PC-3 (cell line): Measurements from ENCODE around the gene RNF208. TPM values are rescaled to one million over a fixed set of nuclear protein-coding genes. Genes with fewer than 3 reads are reported as not detected.
A peak's percentile ranks its signal among the peaks of the same experiment; 100 is the strongest.

ENCODE experiments used
- ATAC-seq: fragments of 200-7000 bp; cut with Tn5 transposase; 2 replicates; pipeline ENCODE4 v1.9.1; 2020; ENCODE audit warnings: mild to moderate bottlenecking, moderate library complexity
- BruUV-seq: library from RNA; stranded (reverse); fragments of 400-500 nt; replicated peaks from 2 replicates; lab custom pipeline; 2021; lab: Mats Ljungman, UMichigan
- CTCF ChIA-PET: fragments of 300-600 bp; sonication (Branson Sonifier 250); formaldehyde crosslinking; loops from one replicate; lab custom pipeline; 2022; ENCODE audit warnings: antibody characterized with exemption; lab: Charles Lee
- POLR2A ChIA-PET: fragments of 300-600 bp; sonication (Branson Sonifier 250); formaldehyde crosslinking; loops from one replicate; lab custom pipeline; 2022; ENCODE audit warnings: antibody characterized with exemption; ENCODE audit not compliant: unreplicated experiment; lab: Charles Lee
- DNase-seq: peaks from one replicate; pipeline ENCODE4 v3.0.0-alpha.2; 2015
- H2AFZ ChIP-seq: fragments of 300-600 bp; sonication (generic); 2 replicates; pipeline ENCODE4 v1.6.0; 2016; ENCODE audit warnings: antibody characterized with exemption, low read length
- H3F3A ChIP-seq: fragments of 300-600 bp; sonication (generic); one replicate; pipeline ENCODE4 v1.6.0; 2017; ENCODE audit warnings: antibody characterized with exemption, low read length, control low read depth, mild to moderate bottlenecking; ENCODE audit not compliant: unreplicated experiment
- H3K27ac ChIP-seq: fragments of 300-600 bp; sonication (generic); 2 replicates; pipeline ENCODE4 v1.5.1; 2016; ENCODE audit warnings: mild to moderate bottlenecking, low read length
- H3K27me3 ChIP-seq: fragments of 300-600 bp; sonication (generic); 2 replicates; pipeline ENCODE4 v1.6.1; 2016; ENCODE audit warnings: low read length, mixed read lengths
- H3K36me3 ChIP-seq: fragments of 300-600 bp; sonication (generic); 2 replicates; pipeline ENCODE4 v1.6.1; 2016; ENCODE audit warnings: low read depth, mixed run types, low read length, mixed read lengths
- H3K4me1 ChIP-seq: fragments of 300-600 bp; sonication (generic); 2 replicates; pipeline ENCODE4 v1.5.1; 2016; ENCODE audit warnings: low read length; ENCODE audit not compliant: insufficient read depth
- H3K4me2 ChIP-seq: fragments of 300-600 bp; sonication (generic); 2 replicates; pipeline ENCODE4 v1.6.0; 2016; ENCODE audit warnings: low read length
- H3K4me3 ChIP-seq: fragments of 300-600 bp; sonication (generic); 2 replicates; pipeline ENCODE4 v1.5.1; 2016; ENCODE audit warnings: mild to moderate bottlenecking, low read length, mixed read lengths
- H3K79me2 ChIP-seq: fragments of 300-600 bp; sonication (generic); 2 replicates; pipeline ENCODE4 v1.6.1; 2017; ENCODE audit warnings: low read length, mixed read lengths
- H3K9ac ChIP-seq: fragments of 300-600 bp; sonication (generic); 2 replicates; pipeline ENCODE4 v1.6.0; 2016; ENCODE audit warnings: mild to moderate bottlenecking, low read length
- H3K9me2 ChIP-seq: fragments of 300-600 bp; sonication (generic); replicated peaks from 2 replicates; pipeline ENCODE4 v1.6.1; 2016; ENCODE audit warnings: mixed run types, low read length, mixed read lengths
- H3K9me3 ChIP-seq: fragments of 300-600 bp; sonication (generic); 2 replicates; pipeline ENCODE4 v1.6.1; 2016; ENCODE audit warnings: low read length, mixed read lengths
- H4K20me1 ChIP-seq: fragments of 300-600 bp; sonication (generic); 2 replicates; pipeline ENCODE4 v1.6.1; 2016; ENCODE audit warnings: low read length, mixed read lengths
- CTCF ChIP-seq: fragments of 300-600 bp; sonication (generic); conservative IDR thresholded peaks from 2 replicates; pipeline ENCODE4 v1.5.1; 2017; ENCODE audit warnings: antibody characterized with exemption, low read depth, mild to moderate bottlenecking, low read length
- EZH2 ChIP-seq: fragments of 300-600 bp; sonication (generic); IDR thresholded peaks from one replicate; pipeline ENCODE4 v1.6.1; 2017; ENCODE audit warnings: antibody characterized with exemption, mild to moderate bottlenecking, low read length; ENCODE audit not compliant: unreplicated experiment
- EZH2phosphoT487 ChIP-seq: fragments of 300-600 bp; sonication (generic); IDR thresholded peaks from 2 replicates; pipeline ENCODE4 v1.6.1; 2018; ENCODE audit warnings: mild to moderate bottlenecking, antibody characterized with exemption, low read length, borderline replicate concordance
- intact Hi-C: fragments of 100-400 bp; cut with micrococcal nuclease; formaldehyde crosslinking; loops from 2 replicates; pipeline ENCODE4 v1.9.0; 2023
- total RNA-seq: library from RNA; depleted of rRNA; stranded (reverse); fragments of >200 nt; gene quantifications from 2 replicates; pipeline ENCODE4 v1.2.3, GENCODE V29; 2014

The RNF208 gene
- total RNA-seq, 1 experiment from 2014 or later = 1.7 TPM

GRCh38 chr9:137206602-137207001 lies 15.4 kb downstream of the RNF208 start:
- POLR2A ChIA-PET = no interaction called here
- Histone ChIP-seq H3K4me2 (peak overlapping the region; percentile 98), H3K9ac (peak overlapping the region; percentile 99), H3K79me2 (peaks cover 52% of the 10 kb centered on the region), H3F3A (no peaks in the 10 kb centered on the region), H3K27ac (no peak overlapping the region), H3K36me3 (no peaks in the 10 kb centered on the region), H3K4me1 (peaks cover 20% of the 10 kb centered on the region), H3K27me3 (no peaks in the 10 kb centered on the region), H3K9me3 (no peaks in the 10 kb centered on the region), H3K4me3 (peak overlapping the region; percentile 99), H4K20me1 (no peaks in the 10 kb centered on the region), H2AFZ (no peak overlapping the region), H3K9me2 (no peaks in the 10 kb centered on the region)
- intact Hi-C loops = no loop called here
- no peak for ATAC-seq
- CTCF ChIA-PET = no interaction called here
- no TSS peak for BruUV-seq
- TF ChIP-seq EZH2phosphoT487 (no peak), EZH2 (no peak), CTCF (no peak)
- DNase-seq = no peak

DNA sequence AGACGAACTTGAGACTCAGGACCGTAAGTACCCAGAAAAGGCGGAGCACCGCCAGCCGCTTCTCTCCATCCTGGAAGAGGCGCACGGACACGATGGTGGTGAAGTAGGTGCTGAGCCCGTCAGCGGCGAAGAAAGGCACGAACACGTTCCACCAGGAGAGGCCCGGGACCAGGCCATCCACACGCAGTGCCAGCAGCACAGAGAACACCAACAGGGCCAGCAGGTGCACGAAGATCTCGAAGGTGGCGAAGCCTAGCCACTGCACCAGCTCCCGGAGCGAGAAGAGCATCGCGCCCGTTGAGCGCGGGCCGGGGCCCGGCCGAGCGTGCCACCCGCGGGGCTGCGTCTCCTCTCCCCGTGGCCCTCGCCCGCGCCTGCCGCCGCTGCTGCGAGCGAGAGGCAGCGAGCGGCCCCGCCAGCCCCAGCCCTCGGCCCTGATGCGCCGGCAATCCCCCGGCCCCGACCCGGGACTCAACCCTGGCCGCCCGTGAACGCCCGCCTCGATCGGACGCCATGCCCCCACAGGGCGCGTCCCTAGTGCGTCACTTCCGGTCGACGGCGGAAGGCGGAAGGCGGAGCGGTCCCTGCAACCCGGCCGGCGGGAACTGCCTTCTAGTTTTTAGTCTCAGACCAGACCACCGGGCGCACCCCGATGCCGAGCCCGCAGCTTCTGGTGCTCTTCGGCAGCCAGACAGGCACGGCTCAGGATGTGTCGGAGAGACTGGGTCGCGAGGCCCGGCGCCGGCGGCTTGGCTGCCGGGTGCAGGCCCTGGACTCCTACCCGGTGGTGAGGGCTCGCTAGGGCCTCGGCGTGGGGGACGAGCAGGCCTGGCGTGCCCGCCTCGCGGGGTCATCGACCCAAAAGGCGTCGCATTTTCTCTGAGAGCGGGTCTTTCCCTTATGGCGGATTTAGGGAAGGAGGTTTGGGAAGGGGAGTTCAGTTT lies 16.6 kb downstream of the RNF208 start, which contains the start of the genes NDOR1 and TMEM203:
Gene NDOR1, plus strand, starts transcription at position 575 of the 944 bp plus-strand sequence. Its CDS starts 78 bp downstream, at position 653.
Gene TMEM203, minus strand, starts transcription at position 523 of the 944 bp plus-strand sequence. Its CDS starts 234 bp downstream, at position 289.
- Histone ChIP-seq H4K20me1 (no peaks in the 10 kb centered on the region), H3K4me3 (peak within 1 kb of the TSS; percentile 99), H3K79me2 (peaks cover 58% of the 10 kb centered on the region), H2AFZ (peak within 1 kb of the TSS; percentile 74), H3K36me3 (no peaks in the 10 kb centered on the region), H3K27ac (0 out of 2 replicates have a peak within 1 kb of the TSS, but pooled peaks have one; percentile 20), H3K4me1 (peaks cover 24% of the 10 kb centered on the region), H3K4me2 (peak within 1 kb of the TSS; percentile 98), H3K9ac (peak within 1 kb of the TSS; percentile 99), H3K9me2 (no peaks in the 10 kb centered on the region), H3K9me3 (no peaks in the 10 kb centered on the region), H3K27me3 (no peaks in the 10 kb centered on the region), H3F3A (no peaks in the 10 kb centered on the region)
- DNase-seq (peak; percentile 82), ATAC-seq (peak; percentile 44)
- POLR2A ChIA-PET = no interaction called here
- CTCF ChIA-PET = no interaction called here
- intact Hi-C loops = no loop called here
- BruUV-seq = no TSS peak
- TF ChIP-seq CTCF (no peak), EZH2phosphoT487 (no peak), EZH2 (no peak)
